ENCODE data around the gene PPIL6.

GRCh38 chr6:109360281-109360680, 80.1 kb downstream of the PPIL6 start:
- TF ChIP-seq CTCF (IDR thresholded peaks at IDR 0.05) (no peak), POLR2A (IDR thresholded peaks at IDR 0.05) (no peak)
